ENCODE measurements around the gene MZT2A.
"Not testable (repeated sequence)": the region's sequence is repeated elsewhere in the genome, so short reads cannot be mapped to it uniquely, and the experiment has no call there.

MZT2A gene

DNA sequence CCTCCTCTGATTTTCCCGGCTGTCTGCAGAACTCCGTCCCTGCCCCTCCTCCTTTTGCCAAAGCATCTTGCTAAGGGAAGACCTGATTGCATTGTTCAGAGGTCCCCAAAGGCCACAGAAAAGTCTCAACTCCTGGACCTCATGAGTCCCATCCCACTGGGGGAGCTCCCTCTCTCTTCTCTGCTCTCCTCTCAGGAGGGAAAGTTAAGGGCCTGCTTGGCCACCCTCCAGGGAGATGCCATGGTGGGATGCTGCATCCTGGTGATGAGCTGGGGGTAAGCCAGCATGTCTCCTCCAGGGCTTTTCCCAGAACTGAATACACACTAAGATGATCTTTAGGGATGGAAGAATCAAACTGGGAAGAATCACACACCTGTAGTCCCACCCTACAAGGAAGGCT lies 18.9 kb downstream of the MZT2A start:
- H3K27ac ChIP-seq (ENCODE audit: low read length); H3K36me3 ChIP-seq (ENCODE audit: control insufficient read depth in 1 of 2, insufficient read depth in 2 of 2, low read length in 2 of 2); H3K4me3 ChIP-seq (ENCODE audit: low read depth in 1 of 2, low read length in 2 of 2); H3K27me3 ChIP-seq (ENCODE audit: low read depth, low read length); H3K9me3 ChIP-seq (ENCODE audit: control insufficient read depth in 1 of 2, low read length in 2 of 2); H3K4me1 ChIP-seq (ENCODE audit: control insufficient read depth in 1 of 2, insufficient read depth in 2 of 2, low read length in 2 of 2): not testable (repeated sequence)

DNA sequence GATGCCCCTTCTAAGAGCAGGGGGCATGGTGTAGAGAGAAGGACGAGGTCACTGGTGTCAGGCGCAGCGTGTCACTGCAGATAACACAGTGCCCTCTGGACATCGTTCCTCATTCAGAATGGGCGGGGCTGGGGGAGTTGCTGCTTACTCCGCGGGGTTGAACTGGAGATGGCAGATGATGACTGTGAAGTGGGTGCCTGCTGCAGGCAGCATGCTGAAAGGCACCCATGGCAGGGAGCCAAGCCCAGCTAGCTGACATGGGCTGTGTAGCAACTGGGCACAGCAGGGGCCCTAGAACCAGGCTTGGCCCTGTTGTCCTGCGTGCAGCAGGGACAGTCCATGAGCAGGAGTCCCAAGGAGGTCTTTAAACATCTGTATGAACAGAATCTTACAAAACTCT lies 20.6 kb downstream of the MZT2A start:
- not testable (repeated sequence) for H3K4me3 ChIP-seq (ENCODE audit: low read depth in 1 of 2, low read length in 2 of 2); H3K27me3 ChIP-seq (ENCODE audit: low read depth, low read length); H3K9me3 ChIP-seq (ENCODE audit: control insufficient read depth in 1 of 2, low read length in 2 of 2); H3K27ac ChIP-seq (ENCODE audit: low read length); H3K4me1 ChIP-seq (ENCODE audit: control insufficient read depth in 1 of 2, insufficient read depth in 2 of 2, low read length in 2 of 2); H3K36me3 ChIP-seq (ENCODE audit: control insufficient read depth in 1 of 2, insufficient read depth in 2 of 2, low read length in 2 of 2)

DNA sequence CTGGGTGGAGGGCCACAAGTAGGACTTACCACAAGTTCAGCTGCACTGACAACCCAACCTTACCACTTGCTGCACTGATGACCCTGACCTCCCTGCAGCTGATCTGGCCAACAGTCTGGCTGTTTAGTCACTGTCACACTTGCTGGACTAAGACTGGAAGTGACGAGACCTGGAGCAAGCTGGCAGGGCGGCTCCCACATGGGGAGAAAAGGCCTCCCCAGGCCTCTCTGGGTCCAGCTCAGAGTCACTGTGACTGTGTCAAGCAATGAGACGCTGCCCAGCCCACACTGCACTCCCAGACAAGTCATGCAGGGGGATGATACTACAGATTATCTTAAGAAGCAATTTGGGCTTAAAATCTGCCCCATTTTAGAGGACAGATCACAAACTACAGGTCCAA lies 21.3 kb downstream of the MZT2A start:
- H3K4me1 ChIP-seq (ENCODE audit: control insufficient read depth in 1 of 2, insufficient read depth in 2 of 2, low read length in 2 of 2); H3K36me3 ChIP-seq (ENCODE audit: control insufficient read depth in 1 of 2, insufficient read depth in 2 of 2, low read length in 2 of 2); H3K27me3 ChIP-seq (ENCODE audit: low read depth, low read length); H3K4me3 ChIP-seq (ENCODE audit: low read depth in 1 of 2, low read length in 2 of 2); H3K9me3 ChIP-seq (ENCODE audit: control insufficient read depth in 1 of 2, low read length in 2 of 2); H3K27ac ChIP-seq (ENCODE audit: low read length): not testable (repeated sequence)

GRCh38 chr2:131467722-131468121 lies 24.5 kb downstream of the MZT2A start:
- not testable (repeated sequence) for H3K4me3 ChIP-seq (ENCODE audit: low read depth in 1 of 2, low read length in 2 of 2); H3K27ac ChIP-seq (ENCODE audit: low read length); H3K4me1 ChIP-seq (ENCODE audit: control insufficient read depth in 1 of 2, insufficient read depth in 2 of 2, low read length in 2 of 2); H3K36me3 ChIP-seq (ENCODE audit: control insufficient read depth in 1 of 2, insufficient read depth in 2 of 2, low read length in 2 of 2); H3K9me3 ChIP-seq (ENCODE audit: control insufficient read depth in 1 of 2, low read length in 2 of 2); H3K27me3 ChIP-seq (ENCODE audit: low read depth, low read length)

DNA sequence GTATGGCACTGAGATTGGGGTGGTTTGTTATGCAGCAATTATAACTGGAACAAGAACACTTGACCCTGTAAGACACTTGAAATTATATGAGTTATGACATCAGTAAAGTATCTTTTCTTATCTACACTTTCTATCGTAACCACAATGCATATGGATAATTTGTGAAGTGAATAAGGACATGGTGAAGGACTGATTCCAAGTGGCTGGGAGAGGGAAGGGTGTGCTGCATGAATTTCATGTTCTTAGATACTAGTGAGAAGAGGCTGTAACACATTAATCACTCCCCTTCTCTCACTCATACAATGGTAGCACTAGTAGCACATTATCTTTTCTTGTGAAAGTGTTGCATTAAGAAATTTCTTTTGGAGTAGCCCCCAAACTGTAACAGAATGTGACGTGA lies 37.3 kb downstream of the MZT2A start:
- not testable (repeated sequence) for H3K27ac ChIP-seq (ENCODE audit: low read length); H3K4me3 ChIP-seq (ENCODE audit: low read depth in 1 of 2, low read length in 2 of 2); H3K4me1 ChIP-seq (ENCODE audit: control insufficient read depth in 1 of 2, insufficient read depth in 2 of 2, low read length in 2 of 2); H3K36me3 ChIP-seq (ENCODE audit: control insufficient read depth in 1 of 2, insufficient read depth in 2 of 2, low read length in 2 of 2); H3K27me3 ChIP-seq (ENCODE audit: low read depth, low read length); H3K9me3 ChIP-seq (ENCODE audit: control insufficient read depth in 1 of 2, low read length in 2 of 2)

GRCh38 chr2:131451265-131451949 lies 40.8 kb downstream of the MZT2A start:
- not testable (repeated sequence) for H3K9me3 ChIP-seq (ENCODE audit: control insufficient read depth in 1 of 2, low read length in 2 of 2); H3K4me3 ChIP-seq (ENCODE audit: low read depth in 1 of 2, low read length in 2 of 2); H3K4me1 ChIP-seq (ENCODE audit: control insufficient read depth in 1 of 2, insufficient read depth in 2 of 2, low read length in 2 of 2); H3K27ac ChIP-seq (ENCODE audit: low read length); H3K27me3 ChIP-seq (ENCODE audit: low read depth, low read length); H3K36me3 ChIP-seq (ENCODE audit: control insufficient read depth in 1 of 2, insufficient read depth in 2 of 2, low read length in 2 of 2)

DNA sequence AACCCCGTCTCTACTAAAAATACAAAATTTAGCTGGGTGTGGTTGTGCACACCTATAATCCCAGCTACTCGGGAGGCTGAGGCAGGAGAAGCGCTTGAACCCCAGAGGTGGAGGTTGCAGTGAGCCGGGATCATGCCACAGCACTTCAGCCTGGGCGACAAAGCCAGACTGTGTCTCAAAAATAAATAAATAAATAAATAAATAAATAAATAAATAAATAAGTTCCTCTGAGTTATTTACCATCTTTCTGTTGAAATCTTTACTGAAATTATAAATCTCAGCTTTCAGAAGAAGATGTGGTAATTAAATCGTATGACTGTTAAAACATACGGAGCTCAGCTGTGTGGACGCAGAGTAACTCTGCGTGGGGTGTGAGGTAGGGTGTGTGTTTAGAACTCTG lies 44.2 kb downstream of the MZT2A start:
- H3K36me3 ChIP-seq (ENCODE audit: control insufficient read depth in 1 of 2, insufficient read depth in 2 of 2, low read length in 2 of 2); H3K9me3 ChIP-seq (ENCODE audit: control insufficient read depth in 1 of 2, low read length in 2 of 2); H3K27ac ChIP-seq (ENCODE audit: low read length); H3K4me3 ChIP-seq (ENCODE audit: low read depth in 1 of 2, low read length in 2 of 2); H3K27me3 ChIP-seq (ENCODE audit: low read depth, low read length); H3K4me1 ChIP-seq (ENCODE audit: control insufficient read depth in 1 of 2, insufficient read depth in 2 of 2, low read length in 2 of 2): not testable (repeated sequence)

- no peaks in the 10 kb centered on the region for H3K9me3 ChIP-seq (ENCODE audit: control insufficient read depth in 1 of 2, low read length in 2 of 2)
- no peak overlapping the region for H3K27ac ChIP-seq (ENCODE audit: low read length)
- H3K27me3 ChIP-seq (ENCODE audit: low read depth, low read length) = no peaks in the 10 kb centered on the region
- H3K36me3 ChIP-seq (ENCODE audit: control insufficient read depth in 1 of 2, insufficient read depth in 2 of 2, low read length in 2 of 2) = no peaks in the 10 kb centered on the region
- H3K4me1 ChIP-seq (ENCODE audit: control insufficient read depth in 1 of 2, insufficient read depth in 2 of 2, low read length in 2 of 2) = no peaks in the 10 kb centered on the region
- H3K4me3 ChIP-seq (ENCODE audit: low read depth in 1 of 2, low read length in 2 of 2) = no peak overlapping the region
These were observed 46.3 kb downstream of the MZT2A start for GRCh38 chr2:131445896-131446295.

DNA sequence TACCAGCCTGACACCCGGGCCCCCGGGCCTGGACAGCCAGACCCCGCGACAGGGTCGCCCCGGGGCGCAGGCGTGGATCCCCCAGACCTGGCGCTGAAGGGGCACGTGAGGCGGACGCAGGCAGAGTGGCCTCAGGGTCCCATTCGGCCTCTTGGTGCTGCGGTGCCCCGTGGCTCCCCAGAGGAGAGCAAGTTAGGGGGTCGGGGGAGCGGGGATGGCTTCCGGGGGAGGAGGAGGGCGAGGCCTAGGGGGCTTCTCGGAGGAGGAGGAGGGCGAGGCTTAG lies 46.7 kb downstream of the MZT2A start:
- not testable (repeated sequence) for H3K4me3 ChIP-seq (ENCODE audit: low read depth in 1 of 2, low read length in 2 of 2); H3K27ac ChIP-seq (ENCODE audit: low read length); H3K4me1 ChIP-seq (ENCODE audit: control insufficient read depth in 1 of 2, insufficient read depth in 2 of 2, low read length in 2 of 2); H3K27me3 ChIP-seq (ENCODE audit: low read depth, low read length); H3K36me3 ChIP-seq (ENCODE audit: control insufficient read depth in 1 of 2, insufficient read depth in 2 of 2, low read length in 2 of 2); H3K9me3 ChIP-seq (ENCODE audit: control insufficient read depth in 1 of 2, low read length in 2 of 2)

GRCh38 chr2:131444736-131445514 lies 47.3 kb downstream of the MZT2A start:
- H3K27ac ChIP-seq (ENCODE audit: low read length); H3K4me1 ChIP-seq (ENCODE audit: control insufficient read depth in 1 of 2, insufficient read depth in 2 of 2, low read length in 2 of 2); H3K9me3 ChIP-seq (ENCODE audit: control insufficient read depth in 1 of 2, low read length in 2 of 2); H3K4me3 ChIP-seq (ENCODE audit: low read depth in 1 of 2, low read length in 2 of 2); H3K27me3 ChIP-seq (ENCODE audit: low read depth, low read length); H3K36me3 ChIP-seq (ENCODE audit: control insufficient read depth in 1 of 2, insufficient read depth in 2 of 2, low read length in 2 of 2): not testable (repeated sequence)

DNA sequence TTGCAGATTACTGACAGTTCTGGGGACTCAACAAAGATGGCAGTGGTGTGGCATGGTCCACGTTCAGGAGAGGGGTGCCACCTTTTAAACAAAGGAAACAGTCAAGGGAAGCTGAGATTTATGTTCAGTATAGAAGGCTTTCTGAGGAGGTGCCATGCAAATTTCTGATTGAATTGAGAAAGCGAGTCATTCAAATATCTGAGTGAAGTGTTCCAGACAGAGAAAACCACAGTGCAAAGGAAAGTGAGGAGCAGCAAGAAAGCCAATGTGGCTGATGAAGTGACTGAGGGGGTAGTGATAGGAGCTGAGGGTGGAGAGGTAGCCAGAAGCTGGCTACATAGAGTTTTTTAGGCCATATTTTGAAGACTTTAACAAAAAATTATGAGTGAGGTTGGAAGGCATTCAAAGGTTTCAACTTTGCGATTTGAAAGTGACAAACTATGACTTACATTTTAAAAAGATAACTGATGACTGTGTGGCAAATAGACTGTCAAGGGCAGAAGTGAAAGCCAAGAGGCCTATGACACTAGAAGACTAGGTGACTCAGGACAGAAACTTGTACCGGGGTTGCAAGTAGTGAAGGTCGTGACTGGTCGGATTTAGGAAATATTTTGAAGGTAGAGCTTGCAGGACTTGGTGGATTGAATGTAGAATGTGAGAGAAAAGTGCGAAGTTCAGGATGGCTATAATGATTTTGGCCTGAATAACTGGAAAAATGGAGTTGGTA lies 51.3 kb downstream of the MZT2A start:
- H3K4me1 ChIP-seq (ENCODE audit: control insufficient read depth in 1 of 2, insufficient read depth in 2 of 2, low read length in 2 of 2); H3K36me3 ChIP-seq (ENCODE audit: control insufficient read depth in 1 of 2, insufficient read depth in 2 of 2, low read length in 2 of 2); H3K9me3 ChIP-seq (ENCODE audit: control insufficient read depth in 1 of 2, low read length in 2 of 2): not testable (repeated sequence)

More for the DNA sequence above, 51.3 kb downstream of the MZT2A start:
- not testable (repeated sequence) for H3K4me3 ChIP-seq (ENCODE audit: low read depth in 1 of 2, low read length in 2 of 2); H3K27ac ChIP-seq (ENCODE audit: low read length); H3K27me3 ChIP-seq (ENCODE audit: low read depth, low read length)

Measured in muscle layer of duodenum (tissue), 2 donors.